GM18517 (cell line): Measurements from ENCODE around the gene HYCC1.

Experiments used
- ATAC-seq: cut with Tn5 transposase; IDR thresholded peaks from one replicate; pipeline ENCODE4 v1.9.1; 2021; ENCODE audit warnings: mild to moderate bottlenecking, moderate library complexity; ENCODE audit not compliant: unreplicated experiment

The HYCC1 gene

GRCh38 chr7:23017309-23017708, 3.4 kb upstream of the HYCC1 start:
- ATAC-seq = no peak

DNA sequence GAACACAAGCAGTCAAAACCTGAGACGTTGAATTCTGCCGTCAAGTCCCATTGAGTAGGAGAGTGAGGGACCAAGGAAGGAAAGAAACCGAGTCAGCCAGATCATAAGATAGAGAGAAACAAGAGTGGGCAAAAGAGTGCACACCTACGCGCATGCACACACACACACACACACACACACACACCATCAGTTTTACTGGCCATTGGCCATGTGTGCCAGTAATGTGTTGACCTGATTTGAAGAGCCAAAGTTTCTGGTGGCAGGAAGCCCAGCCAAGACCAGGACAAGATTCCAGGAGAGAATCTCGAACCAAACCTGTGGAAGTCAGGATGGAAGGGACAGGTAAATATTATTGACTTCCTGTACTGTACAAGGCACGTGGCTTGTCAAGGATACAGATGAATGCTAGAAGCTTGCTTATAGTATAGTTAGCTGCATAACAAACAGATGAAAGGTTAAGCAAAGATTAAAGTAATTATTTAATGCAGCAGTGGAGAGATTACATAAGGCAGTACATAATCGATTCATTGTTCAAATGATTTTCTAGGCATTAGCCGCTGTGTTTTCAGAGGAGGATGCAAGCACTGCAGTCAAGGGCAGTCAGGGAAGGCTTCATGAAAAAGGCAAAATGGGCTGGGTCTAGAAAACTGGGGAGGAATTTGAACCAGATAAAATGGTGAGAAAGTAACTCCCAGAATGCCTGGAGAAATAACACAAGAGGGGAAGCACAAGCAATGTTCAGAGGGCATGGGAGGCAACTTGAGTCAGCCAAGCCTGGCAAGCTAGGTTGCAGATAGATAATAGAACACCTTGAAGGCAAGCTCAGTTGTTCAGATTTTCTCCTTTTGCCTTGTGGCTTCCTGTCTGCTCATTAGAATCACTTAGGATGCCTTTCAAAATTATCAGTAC, 2.7 kb upstream of the HYCC1 start:
- no peak for ATAC-seq

DNA sequence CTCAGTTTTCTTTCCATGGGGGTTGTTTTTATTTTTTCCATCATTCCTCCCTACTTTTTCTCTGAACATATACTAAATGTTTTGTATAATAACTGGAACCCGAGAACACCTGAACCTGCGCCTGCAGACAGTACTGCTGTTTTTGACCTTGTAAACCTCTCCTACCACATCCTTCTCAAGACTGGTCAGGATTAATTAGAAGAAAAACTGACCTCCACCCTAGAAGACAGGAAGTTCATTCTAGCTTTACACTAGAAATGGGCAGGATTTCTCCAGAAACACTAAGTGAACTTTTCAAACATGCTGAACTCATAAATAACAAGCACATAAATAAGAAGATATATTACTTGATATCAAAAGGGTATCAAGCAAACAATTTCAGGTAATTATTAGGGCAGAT, 751 bp upstream of the HYCC1 start:
- ATAC-seq = no peak

GRCh38 chr7:23012908-23013714, 819 bp downstream of the HYCC1 start:
- peak; percentile 1 for ATAC-seq

DNA sequence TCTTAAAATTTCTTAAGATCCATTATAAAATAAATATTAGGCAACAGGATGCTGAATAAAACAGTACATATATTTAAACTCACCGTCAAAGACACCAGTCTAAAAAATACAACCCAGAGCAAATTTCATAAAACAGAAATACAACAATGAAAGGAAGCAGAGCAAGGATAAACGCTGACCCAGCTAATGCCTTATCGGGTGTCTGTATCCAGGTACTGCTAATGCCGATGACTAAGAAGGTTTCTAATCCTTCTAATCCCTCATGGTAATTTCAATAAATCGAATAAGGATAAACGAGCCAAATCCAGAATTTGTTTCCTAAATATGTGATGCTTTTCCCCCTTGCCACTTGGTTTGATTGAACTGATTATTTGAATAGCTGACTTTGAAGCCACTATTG, 1.7 kb downstream of the HYCC1 start:
- no peak for ATAC-seq

- no peak for ATAC-seq
Measured at GRCh38 chr7:23011222-23011924, 2.6 kb downstream of the HYCC1 start.

- no peak for ATAC-seq
Measured at GRCh38 chr7:23009303-23009702, 4.6 kb downstream of the HYCC1 start.

DNA sequence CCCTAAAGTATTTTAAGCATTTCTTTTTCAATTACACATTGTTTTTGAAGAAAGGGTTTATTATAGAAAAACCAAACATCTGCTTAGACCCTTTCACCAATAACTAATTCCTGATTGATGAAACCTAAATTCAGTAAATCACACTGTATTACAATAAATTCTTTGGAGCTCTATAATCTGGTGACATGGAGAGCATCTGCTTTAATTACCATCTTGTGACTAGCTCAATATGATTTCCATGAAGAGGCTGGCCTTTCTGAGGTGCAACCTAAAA, 9.7 kb downstream of the HYCC1 start:
- ATAC-seq = no peak

GRCh38 chr7:23003505-23004246, 10.3 kb downstream of the HYCC1 start:
- no peak for ATAC-seq

DNA sequence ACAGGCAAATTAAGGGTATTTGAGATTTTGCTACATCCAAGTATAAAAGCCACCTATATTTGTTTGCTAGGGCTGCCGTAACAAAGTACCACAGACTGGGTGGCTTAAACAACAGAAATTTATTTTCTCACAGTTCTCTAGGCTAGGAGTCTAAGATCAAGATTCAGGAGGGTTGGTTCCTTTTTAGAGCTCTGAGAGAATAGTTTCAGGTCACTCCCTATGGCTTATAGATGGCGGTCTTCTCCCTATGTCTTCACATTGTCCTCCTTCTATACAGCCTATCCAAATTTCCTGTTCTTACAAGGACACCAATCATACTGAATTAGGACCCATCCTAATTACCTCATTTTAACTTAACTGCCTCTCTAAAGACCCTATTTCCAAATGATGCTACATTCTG, 11.2 kb downstream of the HYCC1 start:
- no peak for ATAC-seq

DNA sequence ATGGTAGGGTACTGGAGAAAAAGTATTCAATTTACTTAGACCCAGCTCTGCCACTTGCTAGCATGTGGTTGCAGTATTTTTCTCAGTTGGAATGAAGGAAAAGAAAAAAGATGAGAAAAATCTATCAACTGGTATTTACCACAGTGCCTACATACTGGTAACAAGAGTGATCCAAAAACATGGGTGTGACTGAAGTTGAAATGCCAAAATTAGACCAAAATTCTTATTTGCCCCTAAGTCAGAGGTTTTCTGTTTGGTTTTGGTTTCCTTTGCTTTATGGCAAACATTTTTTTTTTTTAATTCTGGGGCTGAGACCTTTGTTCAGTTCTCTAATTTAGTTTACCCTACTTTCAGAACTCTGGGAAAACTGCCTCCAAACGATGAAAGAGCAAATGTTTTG, 12.3 kb downstream of the HYCC1 start:
- ATAC-seq = no peak

GRCh38 chr7:23000597-23001360, 13.2 kb downstream of the HYCC1 start:
- ATAC-seq = no peak

- no peak for ATAC-seq
Measured at GRCh38 chr7:22998519-22998896, 15.4 kb downstream of the HYCC1 start.

- no peak for ATAC-seq
Measured at GRCh38 chr7:22997871-22998518, 15.9 kb downstream of the HYCC1 start.

DNA sequence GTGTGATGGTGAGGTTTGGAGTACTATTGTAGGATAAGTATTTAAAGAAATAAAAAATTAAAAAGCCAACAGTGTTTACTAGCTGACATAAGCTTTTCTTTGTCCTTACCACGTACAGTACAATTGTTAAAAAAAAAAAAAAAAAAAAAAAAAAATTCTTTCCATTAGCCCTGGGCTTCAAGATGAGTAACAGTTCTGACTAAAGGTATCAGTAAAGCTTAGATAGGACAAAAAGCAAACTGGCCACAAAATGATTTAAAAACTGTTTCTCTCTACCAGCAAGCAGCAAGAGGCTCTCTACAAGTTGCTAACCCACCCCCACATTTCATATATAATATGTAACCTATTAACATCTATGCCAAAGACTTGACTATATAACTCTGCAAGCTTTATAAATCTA, 17.5 kb downstream of the HYCC1 start:
- no peak for ATAC-seq

- no peak for ATAC-seq
Measured at GRCh38 chr7:22995011-22995410, 18.9 kb downstream of the HYCC1 start.

GRCh38 chr7:22992874-22993840, 20.8 kb downstream of the HYCC1 start:
- ATAC-seq = peak; percentile 81

GRCh38 chr7:22990588-22990949, 23.4 kb downstream of the HYCC1 start:
- ATAC-seq = no peak
